ENCODE data around the gene CTXN1. TPM values are rescaled to one million over a fixed set of nuclear protein-coding genes. Genes with fewer than 3 reads are reported as not detected.
A peak's percentile ranks its signal among the peaks of the same experiment; 100 is the strongest.

Gene CTXN1
- total RNA-seq, 2 donors from 2014 or later, result not detected

DNA sequence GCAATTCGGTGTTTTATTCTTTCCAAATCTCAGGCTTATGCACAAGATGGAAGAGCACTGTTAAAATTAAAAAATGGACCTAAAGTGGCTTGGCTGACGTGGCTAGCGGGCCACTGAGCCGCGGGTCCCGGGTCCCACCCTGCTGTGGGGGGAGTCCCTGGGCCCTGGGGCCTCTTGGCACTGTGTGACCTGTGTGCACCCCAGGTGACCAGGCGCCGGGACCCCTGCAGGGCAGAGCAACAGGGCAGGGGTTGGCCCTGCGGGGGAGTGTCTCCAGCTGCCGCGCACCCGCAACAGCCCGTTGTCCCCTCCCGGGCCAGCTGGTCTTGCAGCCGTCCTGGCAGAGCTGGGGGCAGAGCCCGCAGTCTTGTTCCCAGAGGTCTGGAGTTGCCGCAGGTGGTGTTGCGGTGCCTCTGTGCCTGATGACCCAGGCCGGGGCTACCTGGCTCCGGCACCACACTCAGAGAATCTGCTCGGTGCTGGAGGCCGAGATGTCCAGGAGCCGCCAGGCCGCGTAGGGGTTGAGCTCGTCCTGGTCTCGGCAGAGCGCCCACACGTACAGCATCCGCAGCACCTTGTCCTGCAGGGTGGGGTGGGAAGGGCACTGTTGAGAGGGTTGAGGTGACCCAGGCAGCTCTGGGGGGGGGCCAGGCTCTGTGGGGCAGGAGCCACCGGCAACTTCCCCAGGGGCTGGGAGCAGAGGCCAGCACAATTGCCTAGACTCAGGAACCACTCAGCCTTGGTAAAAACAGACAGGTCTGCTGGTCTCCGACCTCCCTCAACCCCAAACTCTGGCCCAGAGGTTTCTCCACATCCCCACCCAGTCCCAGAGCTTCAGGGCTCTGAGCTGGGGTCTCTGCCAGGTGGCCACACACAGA, 1.0 kb upstream of the CTXN1 start:
- DNase-seq (no peak), ATAC-seq (no peak)
- Mint-ChIP-seq H3K4me3 (peak overlapping the region; percentile 84), H3K27ac (peak overlapping the region; percentile 37), H3K27me3 (no peaks in the 10 kb centered on the region), H3K36me3 (ENCODE audit: low read depth) (no peaks in the 10 kb centered on the region), H3K4me1 (peaks cover 16% of the 10 kb centered on the region)
- H3K9me3 ChIP-seq (ENCODE audit: control insufficient read depth, low read length, poor library complexity, severe bottlenecking), result no peaks in the 10 kb centered on the region

DNA sequence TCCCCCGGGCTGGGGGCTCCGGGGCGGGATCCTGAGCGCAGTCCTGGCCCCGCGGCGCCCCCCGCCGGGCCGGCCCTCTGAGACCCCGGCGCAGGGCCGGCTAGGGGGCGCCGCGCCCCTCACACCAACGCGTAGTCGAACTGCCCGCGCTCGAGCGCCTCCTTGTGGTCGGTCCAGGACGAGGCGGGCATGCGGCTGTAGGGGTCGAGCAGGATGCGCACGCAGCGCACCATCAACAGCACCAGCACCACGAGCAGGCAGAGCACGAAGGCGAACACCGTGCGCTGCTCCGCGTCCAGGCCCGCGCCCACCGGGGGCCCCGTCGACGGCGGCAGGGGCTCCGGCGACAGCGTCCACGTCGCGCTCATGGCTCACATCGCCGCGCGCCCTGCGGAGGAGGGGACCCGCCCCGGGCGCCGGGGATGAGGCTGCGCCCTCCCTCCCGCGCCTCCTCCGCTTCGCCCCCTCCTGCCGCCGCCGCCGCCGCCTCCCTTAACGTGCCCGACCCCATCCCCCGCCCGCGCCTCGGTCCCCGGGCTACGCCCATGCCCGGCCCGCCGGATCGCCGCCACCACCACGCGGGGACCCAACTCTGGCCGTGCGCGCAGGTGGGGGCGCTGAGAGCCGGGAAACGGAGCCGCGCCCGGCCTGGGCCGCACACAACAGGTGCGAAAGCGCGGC, 624 bp downstream of the CTXN1 start:
- peaks cover 22% of the 10 kb centered on the region for H3K4me1 Mint-ChIP-seq
- H3K36me3 Mint-ChIP-seq (ENCODE audit: low read depth), result no peaks in the 10 kb centered on the region
- peak; percentile 64 to 73 (median 67) for DNase-seq
- no peaks in the 10 kb centered on the region for H3K27me3 Mint-ChIP-seq
- peak overlapping the region; percentile 88 for H3K4me3 Mint-ChIP-seq
- ATAC-seq, result peak; percentile 19
- H3K27ac Mint-ChIP-seq, result peak overlapping the region; percentile 29
- H3K9me3 ChIP-seq (ENCODE audit: control insufficient read depth, low read length, poor library complexity, severe bottlenecking), result no peaks in the 10 kb centered on the region

DNA sequence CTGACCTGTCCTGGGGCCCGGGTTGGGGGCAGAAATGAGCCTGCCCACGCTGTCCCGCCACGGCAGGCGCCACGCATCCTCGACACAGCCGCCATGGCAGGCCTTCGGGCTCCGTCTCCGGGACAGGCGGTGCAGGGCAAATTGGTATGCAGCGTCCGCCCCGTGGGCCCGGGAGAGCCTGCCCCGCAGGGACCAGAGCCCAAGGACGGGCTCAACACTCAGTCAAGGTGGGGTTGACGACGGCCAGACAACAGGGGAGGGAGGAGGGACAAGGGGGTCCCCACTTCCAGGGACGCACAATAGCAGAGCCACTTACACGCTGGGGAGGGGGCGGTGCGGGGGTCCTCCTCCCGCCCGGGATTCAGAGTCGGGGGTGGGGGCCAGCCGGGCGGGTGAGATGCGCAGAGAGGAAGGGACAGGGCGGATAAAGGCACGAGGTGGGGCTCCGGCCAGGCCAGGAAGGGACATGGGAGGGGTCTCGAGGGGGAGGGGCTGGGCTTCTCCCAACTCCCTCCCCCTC, 1.2 kb downstream of the CTXN1 start:
- Mint-ChIP-seq H3K27me3 (peaks cover 4% of the 10 kb centered on the region), H3K27ac (peak overlapping the region; percentile 29), H3K36me3 (ENCODE audit: low read depth) (peaks cover 1% of the 10 kb centered on the region), H3K4me1 (peaks cover 27% of the 10 kb centered on the region), H3K4me3 (peak overlapping the region; percentile 79)
- DNase-seq (no peak), ATAC-seq (no peak)
- H3K9me3 ChIP-seq (ENCODE audit: control insufficient read depth, low read length, poor library complexity, severe bottlenecking), result no peaks in the 10 kb centered on the region

DNA sequence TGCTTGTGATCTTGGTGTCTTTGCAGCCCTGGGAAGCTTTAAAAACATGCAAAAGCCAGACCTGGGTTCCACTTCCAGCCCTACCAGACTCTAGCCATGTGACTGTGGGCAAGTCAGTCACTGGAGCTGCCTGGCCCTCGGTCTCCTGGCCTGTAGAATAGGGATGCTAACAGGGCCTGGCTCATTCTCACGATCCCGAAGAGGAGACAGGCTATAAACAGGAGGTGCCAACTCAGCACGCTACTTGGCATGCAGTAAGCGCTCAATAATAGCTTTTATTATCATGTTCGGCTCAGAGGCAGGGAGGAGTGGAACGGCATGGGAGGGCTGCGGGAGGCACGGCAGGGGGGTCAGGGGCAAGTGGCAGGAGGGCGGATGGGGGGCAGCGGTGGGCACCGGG, 1.7 kb downstream of the CTXN1 start:
- peak overlapping the region; percentile 79 for H3K4me3 Mint-ChIP-seq
- H3K4me1 Mint-ChIP-seq, result peaks cover 28% of the 10 kb centered on the region
- no peak for DNase-seq

DNA sequence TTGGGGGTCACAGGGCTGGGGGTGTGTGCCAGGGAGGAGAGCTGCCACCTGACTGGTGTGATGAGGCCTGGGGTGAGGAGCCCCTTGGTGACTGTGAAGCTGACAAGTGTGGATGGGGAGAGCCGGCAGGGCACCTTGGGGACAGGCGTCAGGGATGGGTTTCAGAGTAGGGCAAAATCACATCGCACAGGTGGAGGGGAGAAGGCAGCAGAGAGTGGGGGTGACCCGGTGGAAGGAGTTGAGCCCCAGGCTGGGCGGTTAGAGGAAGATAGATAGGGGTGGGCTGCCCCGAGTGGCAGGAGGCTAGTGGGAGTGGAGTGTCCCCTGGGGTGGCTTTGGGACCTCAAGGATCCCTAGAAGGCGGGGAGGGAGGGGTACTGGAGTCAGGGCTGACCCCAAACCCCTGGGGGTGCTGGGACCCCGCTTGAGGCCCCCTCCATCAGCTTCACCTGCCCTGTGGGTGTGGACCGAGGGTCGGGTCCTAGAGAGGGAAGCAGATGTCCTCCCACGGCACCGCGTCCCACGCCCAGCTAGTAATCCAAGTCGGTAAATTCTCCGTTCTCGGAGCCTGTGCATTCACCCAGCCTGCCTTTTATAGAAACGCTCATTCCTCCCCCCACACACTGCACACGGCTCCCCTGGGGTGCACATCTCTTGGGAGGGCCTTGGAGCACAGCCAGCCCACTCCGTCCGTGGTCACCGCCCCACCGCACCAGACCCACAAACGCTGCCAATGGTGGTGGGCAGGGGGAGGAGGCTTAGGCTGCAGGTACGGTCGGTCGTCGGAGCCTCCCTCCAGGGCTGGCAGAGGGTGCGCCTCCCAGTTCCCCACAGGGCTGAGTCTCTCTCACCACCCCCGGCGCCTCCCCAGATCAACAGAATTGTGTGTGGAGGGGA, 2.4 kb downstream of the CTXN1 start:
- no peak for ATAC-seq
- no peaks in the 10 kb centered on the region for H3K9me3 ChIP-seq (ENCODE audit: control insufficient read depth, low read length, poor library complexity, severe bottlenecking)
- Mint-ChIP-seq H3K27me3 (peaks cover 4% of the 10 kb centered on the region), H3K27ac (no peak overlapping the region), H3K4me3 (peak overlapping the region; percentile 50), H3K36me3 (ENCODE audit: low read depth) (peaks cover 2% of the 10 kb centered on the region), H3K4me1 (peaks cover 24% of the 10 kb centered on the region)
- DNase-seq, result no peak

More for the DNA sequence above, 1.7 kb downstream of the CTXN1 start:
- H3K36me3 Mint-ChIP-seq (ENCODE audit: low read depth), result peaks cover 2% of the 10 kb centered on the region
- no peak overlapping the region for H3K27ac Mint-ChIP-seq
- no peaks in the 10 kb centered on the region for H3K9me3 ChIP-seq (ENCODE audit: control insufficient read depth, low read length, poor library complexity, severe bottlenecking)
- no peak for ATAC-seq
- peaks cover 4% of the 10 kb centered on the region for H3K27me3 Mint-ChIP-seq

DNA sequence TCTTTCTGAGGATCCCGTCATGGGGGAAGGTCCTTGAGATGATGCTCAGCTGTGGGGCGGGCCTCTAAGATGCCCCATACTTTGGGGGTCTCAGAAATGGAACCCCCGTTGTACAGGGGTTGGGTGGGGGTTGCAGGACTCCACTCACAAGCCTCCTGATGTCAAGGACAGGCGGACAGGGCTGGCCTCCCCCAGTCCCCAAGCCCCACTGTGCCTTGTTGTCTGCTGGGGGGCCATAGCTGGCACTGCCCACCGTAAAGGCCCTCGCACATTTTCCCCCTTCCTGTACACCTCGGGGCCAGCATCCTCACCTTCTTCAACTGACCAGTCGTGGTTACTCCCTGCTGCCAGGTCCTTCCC, 3.1 kb downstream of the CTXN1 start:
- peaks cover 4% of the 10 kb centered on the region for H3K27me3 Mint-ChIP-seq
- no peaks in the 10 kb centered on the region for H3K9me3 ChIP-seq (ENCODE audit: control insufficient read depth, low read length, poor library complexity, severe bottlenecking)
- peak overlapping the region; percentile 45 for H3K4me3 Mint-ChIP-seq
- DNase-seq (no peak), ATAC-seq (no peak)
- peaks cover 2% of the 10 kb centered on the region for H3K36me3 Mint-ChIP-seq (ENCODE audit: low read depth)
- H3K4me1 Mint-ChIP-seq, result peaks cover 24% of the 10 kb centered on the region
- H3K27ac Mint-ChIP-seq, result no peak overlapping the region

DNA sequence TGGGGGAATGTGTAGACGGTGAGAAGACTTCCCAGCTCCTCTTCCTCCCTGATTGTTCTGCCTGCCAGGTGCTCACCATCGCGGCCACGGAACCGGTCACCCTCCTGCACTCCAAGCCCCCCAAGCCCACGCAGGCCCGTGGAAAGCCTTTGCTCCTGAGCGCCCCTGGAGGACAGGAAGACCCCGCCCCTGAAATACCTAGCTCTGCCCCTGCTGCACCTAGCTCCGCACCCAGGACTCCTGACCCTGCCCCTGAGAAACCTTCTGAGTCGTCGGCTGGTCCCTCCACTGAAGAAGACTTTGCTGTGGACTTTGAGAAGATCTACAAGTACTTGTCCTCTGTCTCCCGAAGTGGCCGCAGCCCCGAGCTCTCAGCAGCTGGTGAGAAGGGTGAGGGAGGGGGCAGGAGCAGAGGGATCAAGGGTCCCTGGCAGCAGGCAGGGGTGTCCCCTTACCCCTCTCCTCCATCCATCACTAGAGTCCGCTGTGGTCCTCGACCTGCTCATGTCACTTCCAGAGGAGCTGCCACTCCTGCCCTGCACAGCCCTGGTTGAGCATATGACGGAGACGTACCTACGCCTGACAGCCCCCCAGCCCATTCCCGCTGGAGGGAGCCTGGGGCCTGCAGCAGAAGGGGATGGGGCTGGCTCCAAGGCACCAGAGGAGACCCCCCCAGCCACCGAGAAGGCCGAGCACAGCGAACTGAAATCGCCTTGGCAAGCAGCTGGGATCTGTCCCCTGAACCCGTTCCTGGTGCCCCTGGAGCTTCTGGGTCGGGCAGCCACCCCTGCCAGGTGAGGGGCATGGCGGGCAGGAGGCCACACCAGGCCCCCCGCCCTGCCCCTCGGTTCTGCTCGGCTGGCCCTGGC, 3.7 kb downstream of the CTXN1 start:
- Mint-ChIP-seq H3K4me3 (no peak overlapping the region), H3K27me3 (peaks cover 4% of the 10 kb centered on the region), H3K36me3 (ENCODE audit: low read depth) (peaks cover 2% of the 10 kb centered on the region), H3K27ac (no peak overlapping the region), H3K4me1 (peaks cover 24% of the 10 kb centered on the region)
- no peaks in the 10 kb centered on the region for H3K9me3 ChIP-seq (ENCODE audit: control insufficient read depth, low read length, poor library complexity, severe bottlenecking)
- no peak for DNase-seq
- ATAC-seq, result no peak

DNA sequence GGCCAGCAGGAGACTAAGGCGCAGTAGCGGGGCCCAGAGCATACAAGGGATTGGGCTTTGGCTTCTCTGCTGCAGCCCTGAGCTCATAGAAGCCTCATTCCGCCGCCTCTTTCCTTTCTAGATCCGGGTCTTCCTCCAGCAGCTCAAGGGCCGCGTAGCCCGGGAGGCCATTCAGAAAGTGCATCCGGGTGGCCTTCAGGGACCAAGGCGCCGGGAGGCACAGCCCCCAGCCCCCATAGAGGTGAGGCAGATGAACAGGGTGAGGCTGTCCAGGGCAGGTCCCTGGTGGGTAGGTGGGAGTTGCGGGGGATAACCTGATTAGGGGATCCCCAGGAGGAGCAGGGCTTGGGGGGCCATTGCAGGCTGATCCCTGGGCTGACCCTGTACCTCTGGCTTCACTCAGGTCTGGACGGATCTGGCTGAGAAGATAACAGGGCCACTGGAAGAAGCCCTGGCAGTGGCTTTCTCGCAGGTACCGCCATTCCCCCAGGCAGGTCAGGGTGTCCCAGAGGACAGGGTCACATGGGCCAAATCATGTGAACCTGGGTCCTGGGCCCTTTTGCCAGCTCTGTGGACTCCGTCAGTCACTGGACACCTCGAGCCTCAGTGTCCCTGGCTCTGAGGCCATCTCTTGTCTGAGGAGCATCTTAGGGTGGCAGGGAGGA, 4.5 kb downstream of the CTXN1 start:
- Mint-ChIP-seq H3K4me1 (peaks cover 24% of the 10 kb centered on the region), H3K36me3 (ENCODE audit: low read depth) (peaks cover 2% of the 10 kb centered on the region), H3K27me3 (peaks cover 4% of the 10 kb centered on the region), H3K4me3 (peak overlapping the region; percentile 95), H3K27ac (peak overlapping the region; percentile 71)
- ATAC-seq (no peak), DNase-seq (no peak)
- H3K9me3 ChIP-seq (ENCODE audit: control insufficient read depth, low read length, poor library complexity, severe bottlenecking), result no peaks in the 10 kb centered on the region

DNA sequence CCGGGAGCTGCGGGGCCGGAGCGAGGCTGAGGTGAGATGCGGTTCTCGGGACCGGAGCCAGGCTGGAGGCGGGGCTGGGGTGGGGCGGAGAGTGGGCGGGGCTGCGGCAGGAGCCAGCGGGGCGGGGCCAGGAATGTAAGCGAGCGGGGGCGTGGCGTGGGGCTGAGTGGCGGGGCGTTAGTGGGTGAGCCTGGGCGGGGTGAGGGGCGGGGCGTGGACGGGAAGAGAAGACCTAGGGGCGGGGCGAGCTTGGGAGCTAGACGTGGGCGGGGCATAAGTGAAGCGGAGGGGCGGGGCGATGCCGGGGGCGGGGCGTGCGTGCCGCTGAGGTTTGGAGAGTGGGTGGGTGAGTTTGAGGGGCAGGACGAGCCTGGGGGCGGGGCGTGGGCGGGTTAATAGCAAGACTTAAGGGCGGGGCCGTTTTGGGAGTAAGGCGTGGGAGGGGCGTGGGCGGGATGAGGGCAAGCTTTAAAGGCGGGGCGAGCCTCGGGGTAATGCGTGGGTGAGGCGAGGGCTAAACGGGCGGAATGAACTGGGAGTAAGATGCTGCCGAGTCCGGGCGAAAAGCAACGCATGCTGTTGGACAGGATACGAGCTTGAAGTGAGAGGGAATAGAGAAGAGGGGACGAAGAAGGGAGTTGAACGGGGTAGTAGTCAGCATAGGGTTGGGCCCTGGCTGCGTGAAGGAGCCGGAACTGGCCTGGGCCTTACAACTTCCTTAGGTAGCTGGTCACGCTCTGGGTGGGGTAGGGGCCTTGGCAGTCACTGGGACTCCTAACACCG, 5.2 kb downstream of the CTXN1 start:
- Mint-ChIP-seq H3K4me1 (peaks cover 24% of the 10 kb centered on the region), H3K36me3 (ENCODE audit: low read depth) (peaks cover 2% of the 10 kb centered on the region), H3K27ac (peak overlapping the region; percentile 71), H3K4me3 (peak overlapping the region; percentile 95), H3K27me3 (peaks cover 5% of the 10 kb centered on the region)
- H3K9me3 ChIP-seq (ENCODE audit: control insufficient read depth, low read length, poor library complexity, severe bottlenecking), result no peaks in the 10 kb centered on the region
- ATAC-seq, result peak; percentile 76
- DNase-seq, result peak; percentile 97 to 100 (median 100)

DNA sequence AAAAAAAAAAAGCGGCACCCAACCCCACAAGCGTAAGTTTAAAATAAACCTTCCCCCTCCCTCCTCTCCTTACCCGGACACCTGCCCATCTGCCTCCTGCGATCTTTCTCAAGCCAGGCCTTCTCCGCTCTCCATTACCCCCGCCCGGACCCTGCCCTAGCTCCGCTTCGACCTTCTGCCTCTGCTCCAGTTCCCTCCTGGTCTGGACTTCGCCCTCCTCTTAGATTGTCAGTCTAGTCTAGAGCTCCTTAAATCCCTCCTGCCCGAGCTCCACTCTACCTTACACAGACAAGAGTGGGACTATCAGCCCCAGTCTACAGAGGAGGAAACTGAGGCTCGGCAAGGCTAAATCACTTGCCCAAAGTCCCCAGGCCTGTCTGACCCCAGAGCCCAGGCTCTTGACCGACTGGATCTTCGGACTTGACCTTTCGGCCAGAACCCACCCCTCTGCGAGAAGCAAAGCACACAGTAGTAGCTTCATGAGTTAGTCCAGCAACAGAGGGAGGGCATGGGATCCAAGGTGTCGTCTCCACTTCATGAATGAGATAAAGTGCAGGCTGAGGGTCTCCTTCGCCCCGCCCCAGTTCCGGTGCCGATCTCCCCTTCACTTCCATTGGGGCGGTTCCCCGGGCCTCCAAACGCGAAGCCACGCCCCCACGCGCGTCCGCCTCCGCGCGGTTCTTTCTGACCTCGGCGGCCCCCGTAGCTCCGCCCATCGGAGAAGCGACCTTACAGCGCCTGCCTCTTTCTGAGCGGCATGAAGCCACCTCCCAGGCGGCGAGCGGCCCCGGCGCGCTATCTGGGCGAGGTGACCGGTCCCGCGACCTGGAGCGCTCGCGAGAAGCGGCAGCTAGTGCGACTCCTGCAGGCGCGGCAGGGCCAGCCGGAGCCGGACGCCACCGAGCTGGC, 6.1 kb downstream of the CTXN1 start, which contains the start of gene SNAPC2:
Gene SNAPC2 (plus strand): TSS at position 729 of the 909 bp plus-strand sequence. CDS start 29 bp downstream, at position 758.
- H3K27ac Mint-ChIP-seq, result peak within 1 kb of the TSS; percentile 71
- peak; percentile 71 for ATAC-seq
- peaks cover 24% of the 10 kb centered on the region for H3K4me1 Mint-ChIP-seq
- peak; percentile 93 to 95 (median 94) for DNase-seq
- no peaks in the 10 kb centered on the region for H3K9me3 ChIP-seq (ENCODE audit: control insufficient read depth, low read length, poor library complexity, severe bottlenecking)
- peaks cover 2% of the 10 kb centered on the region for H3K36me3 Mint-ChIP-seq (ENCODE audit: low read depth)
- peaks cover 10% of the 10 kb centered on the region for H3K27me3 Mint-ChIP-seq
- H3K4me3 Mint-ChIP-seq, result peak within 1 kb of the TSS; percentile 95

Measured in T-helper 17 cell (primary cell).